Duodenal mucosa (tissue), 2 donors: ENCODE results near the gene PTPRN2.

Source experiments
- H3K27ac ChIP-seq: one replicate; pipeline ENCODE4 v1.7.0; 2013; ENCODE audit warnings: low read depth, low read length
- H3K27me3 ChIP-seq, 2 donors: one replicate each; pipeline ENCODE4 v1.7.0; 2013; ENCODE audit warnings: low read length in 2 of 2, control low read depth in 1 of 2; ENCODE audit not compliant: insufficient read depth in 2 of 2, control insufficient read depth in 1 of 2
- H3K36me3 ChIP-seq, 2 donors: one replicate each; pipeline ENCODE4 v1.7.0; 2013; ENCODE audit warnings: low read length in 2 of 2, control low read depth in 1 of 2; ENCODE audit not compliant: insufficient read depth in 2 of 2, control insufficient read depth in 1 of 2
- H3K4me1 ChIP-seq, 2 donors: one replicate each; pipeline ENCODE4 v1.7.0; 2013; ENCODE audit warnings: low read length in 2 of 2, control low read depth in 1 of 2; ENCODE audit not compliant: insufficient read depth in 2 of 2, control insufficient read depth in 1 of 2
- H3K4me3 ChIP-seq, 2 donors: one replicate each; pipeline ENCODE4 v1.7.0; 2013; ENCODE audit warnings: low read length in 2 of 2, low read depth in 1 of 2
- H3K9ac ChIP-seq, 2 donors: one replicate each; pipeline ENCODE4 v1.7.0; 2013; ENCODE audit warnings: low read length in 2 of 2, low read depth in 1 of 2
- H3K9me3 ChIP-seq, 2 donors: one replicate each; pipeline ENCODE4 v1.7.0; 2013; ENCODE audit warnings: low read length in 2 of 2, control low read depth in 1 of 2; ENCODE audit not compliant: control insufficient read depth in 1 of 2

PTPRN2 gene

DNA sequence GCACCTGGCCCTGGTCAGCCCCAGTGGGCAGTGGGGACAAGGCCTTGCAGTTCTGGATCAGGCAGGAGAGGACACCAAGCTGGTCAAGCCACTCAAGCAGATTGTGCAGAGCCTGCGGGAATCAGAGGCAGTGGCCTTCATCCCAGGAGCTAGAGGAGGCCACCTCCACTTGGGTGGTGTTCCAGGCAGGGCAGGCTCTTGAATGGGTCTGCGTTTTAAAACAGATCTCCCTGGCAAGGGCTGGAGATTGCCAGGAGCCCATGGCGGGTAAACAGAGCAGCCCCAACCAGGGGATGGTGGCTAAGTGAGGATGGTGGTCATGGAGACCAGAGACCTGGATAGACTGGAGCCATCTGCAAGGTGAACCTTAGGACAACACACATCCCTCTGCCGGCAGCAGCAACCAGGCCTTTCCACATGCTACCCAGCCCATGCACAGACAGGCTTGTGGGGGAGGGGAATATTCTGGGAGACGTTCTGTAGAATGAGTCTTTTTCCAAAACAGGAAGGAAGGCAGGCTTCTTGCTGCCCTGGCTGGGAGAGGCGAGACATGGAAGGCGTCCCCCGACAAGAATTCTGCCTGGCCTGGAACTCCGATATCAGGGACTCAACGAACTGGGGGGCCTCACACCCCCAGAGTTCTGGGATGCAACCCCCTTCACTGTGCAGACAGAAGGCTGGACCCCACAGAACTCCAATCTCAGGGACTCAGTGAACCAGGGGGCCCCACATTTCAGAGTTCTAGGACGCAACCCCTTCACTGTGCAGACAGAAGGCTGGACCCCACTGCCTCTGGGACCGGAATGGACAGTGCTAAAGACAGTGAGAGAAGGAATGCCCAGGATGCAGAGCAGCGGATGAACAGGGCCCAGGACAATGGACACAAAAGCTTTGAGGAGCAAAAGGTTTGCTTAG is 264.8 kb downstream of the PTPRN2 start:
- no peak overlapping the region for H3K9ac ChIP-seq
- H3K9me3 ChIP-seq, result peaks cover 0 to 5% of the 10 kb centered on the region in 2 donors
- no peaks in the 10 kb centered on the region for H3K27me3 ChIP-seq
- H3K4me3 ChIP-seq, result no peak overlapping the region
- H3K27ac ChIP-seq, result no peak overlapping the region
- no peaks in the 10 kb centered on the region for H3K36me3 ChIP-seq
- no peaks in the 10 kb centered on the region for H3K4me1 ChIP-seq

DNA sequence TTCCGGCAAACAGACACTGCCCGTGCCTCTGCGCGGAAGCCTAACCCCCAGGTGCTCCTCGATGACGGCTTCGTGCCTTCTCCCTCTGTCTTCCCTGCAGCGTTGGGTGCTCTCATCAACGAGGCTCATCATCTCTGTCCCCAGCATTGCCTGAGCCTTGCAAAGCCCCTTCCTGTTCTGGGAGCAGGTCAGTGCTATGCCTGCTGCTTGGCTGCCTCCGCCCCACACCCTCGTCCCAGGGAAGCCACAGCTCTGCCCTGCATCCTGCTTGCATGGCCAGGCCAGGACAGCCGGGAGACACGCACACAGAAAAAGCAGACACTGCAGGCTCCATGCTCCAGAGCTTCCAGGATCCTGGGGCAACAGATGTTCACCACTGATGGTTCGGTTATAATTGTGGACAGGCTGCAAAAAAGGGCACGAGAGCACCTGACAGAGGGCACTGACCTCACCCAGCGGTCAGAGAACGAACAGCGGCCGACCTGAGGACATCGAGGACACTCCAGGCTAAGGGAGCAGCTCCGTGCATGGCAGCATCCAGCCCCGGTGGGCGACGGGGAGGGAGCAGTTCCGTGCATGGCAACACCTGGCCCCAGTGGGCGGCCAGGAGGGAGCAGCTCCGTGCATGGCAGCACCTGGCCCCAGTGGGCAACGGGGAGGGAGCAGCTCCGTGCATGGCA is 265.5 kb downstream of the PTPRN2 start:
- Histone ChIP-seq H3K4me1 (no peaks in the 10 kb centered on the region), H3K27ac (no peak overlapping the region), H3K27me3 (no peaks in the 10 kb centered on the region), H3K9me3 (peaks cover 0 to 5% of the 10 kb centered on the region in 2 donors), H3K9ac (no peak overlapping the region), H3K36me3 (no peaks in the 10 kb centered on the region), H3K4me3 (no peak overlapping the region)

DNA sequence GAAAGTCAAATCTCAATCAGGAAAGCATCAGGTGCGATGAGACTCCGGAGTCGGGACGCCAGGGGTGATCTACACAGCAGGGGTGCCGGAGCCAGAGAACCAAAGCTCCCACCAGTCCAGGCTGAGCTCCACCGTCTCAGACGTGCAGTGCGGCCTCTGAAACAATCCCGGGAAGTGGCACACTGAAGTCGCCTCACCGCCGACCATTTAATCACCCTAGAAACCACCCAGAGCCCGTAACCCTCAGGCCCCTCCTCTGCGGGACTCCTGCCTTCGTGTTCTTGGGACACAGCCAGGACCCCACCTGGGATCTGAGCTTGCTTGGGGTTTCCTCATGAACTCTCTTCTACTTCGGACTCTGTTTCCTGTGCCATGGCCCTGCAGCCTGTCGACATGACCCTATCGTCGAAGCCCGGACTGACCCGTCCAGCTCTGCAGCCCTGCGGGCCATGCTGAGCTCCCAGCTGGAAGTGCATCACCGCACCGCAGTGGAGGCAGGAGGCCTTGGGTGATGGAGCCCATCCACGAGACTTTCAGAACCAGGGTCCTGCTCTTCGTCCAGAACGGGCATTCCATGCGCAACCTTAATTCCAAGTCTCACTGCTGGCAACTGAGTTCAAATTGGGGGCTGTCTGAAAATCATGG is 266.4 kb downstream of the PTPRN2 start:
- H3K27me3 ChIP-seq, result no peaks in the 10 kb centered on the region

DNA sequence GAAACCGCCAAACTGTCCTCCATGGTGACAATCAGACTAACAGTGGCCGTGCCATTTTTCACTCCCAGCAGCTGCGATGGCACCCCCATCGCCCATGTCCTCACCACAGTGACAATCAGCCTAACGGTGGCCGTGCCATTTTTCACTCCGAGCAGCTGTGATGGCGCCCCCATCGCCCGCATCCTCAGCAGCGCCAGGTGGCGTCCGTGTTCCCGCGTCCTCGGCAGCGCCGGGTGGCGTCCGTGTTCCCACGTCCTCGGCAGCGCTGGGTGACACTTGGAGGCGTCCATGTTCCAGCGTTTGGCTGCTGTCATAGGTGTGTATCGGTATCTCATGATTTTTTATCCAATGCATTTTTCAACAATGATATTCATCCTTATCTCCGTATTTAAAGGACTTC is 267.3 kb downstream of the PTPRN2 start:
- no peaks in the 10 kb centered on the region for H3K9me3 ChIP-seq
- H3K4me3 ChIP-seq, result no peak overlapping the region
- H3K4me1 ChIP-seq, result no peaks in the 10 kb centered on the region
- H3K9ac ChIP-seq, result no peak overlapping the region
- H3K27ac ChIP-seq, result no peak overlapping the region
- no peaks in the 10 kb centered on the region for H3K27me3 ChIP-seq
- no peaks in the 10 kb centered on the region for H3K36me3 ChIP-seq

More for the DNA sequence above, 266.4 kb downstream of the PTPRN2 start:
- Histone ChIP-seq H3K9me3 (no peaks in the 10 kb centered on the region), H3K9ac (no peak overlapping the region), H3K36me3 (no peaks in the 10 kb centered on the region), H3K4me1 (no peaks in the 10 kb centered on the region), H3K27ac (no peak overlapping the region), H3K4me3 (no peak overlapping the region)

DNA sequence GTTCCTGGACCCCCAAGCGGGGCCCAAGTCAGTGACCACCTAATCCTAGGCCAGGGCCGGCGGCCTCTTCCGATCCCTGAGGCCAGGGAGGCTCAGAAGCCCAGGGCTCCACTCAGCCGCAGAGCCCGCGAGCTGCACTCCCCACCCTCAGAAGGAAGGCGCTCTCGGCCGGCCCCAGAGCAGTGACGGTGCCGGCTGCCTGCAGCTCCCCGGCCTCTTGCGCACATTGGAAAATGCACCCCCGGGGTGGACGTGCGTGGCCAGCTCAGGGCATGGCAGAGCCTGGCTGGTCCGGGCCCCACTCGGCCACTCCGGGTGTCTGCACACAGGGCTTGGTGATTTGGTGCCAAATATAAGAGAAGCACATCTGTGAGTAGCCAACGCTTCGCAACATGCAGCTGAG is 269.1 kb downstream of the PTPRN2 start:
- Histone ChIP-seq H3K36me3 (no peaks in the 10 kb centered on the region), H3K9me3 (no peaks in the 10 kb centered on the region), H3K27ac (no peak overlapping the region), H3K9ac (no peak overlapping the region), H3K4me3 (no peak overlapping the region), H3K27me3 (no peaks in the 10 kb centered on the region), H3K4me1 (no peaks in the 10 kb centered on the region)

DNA sequence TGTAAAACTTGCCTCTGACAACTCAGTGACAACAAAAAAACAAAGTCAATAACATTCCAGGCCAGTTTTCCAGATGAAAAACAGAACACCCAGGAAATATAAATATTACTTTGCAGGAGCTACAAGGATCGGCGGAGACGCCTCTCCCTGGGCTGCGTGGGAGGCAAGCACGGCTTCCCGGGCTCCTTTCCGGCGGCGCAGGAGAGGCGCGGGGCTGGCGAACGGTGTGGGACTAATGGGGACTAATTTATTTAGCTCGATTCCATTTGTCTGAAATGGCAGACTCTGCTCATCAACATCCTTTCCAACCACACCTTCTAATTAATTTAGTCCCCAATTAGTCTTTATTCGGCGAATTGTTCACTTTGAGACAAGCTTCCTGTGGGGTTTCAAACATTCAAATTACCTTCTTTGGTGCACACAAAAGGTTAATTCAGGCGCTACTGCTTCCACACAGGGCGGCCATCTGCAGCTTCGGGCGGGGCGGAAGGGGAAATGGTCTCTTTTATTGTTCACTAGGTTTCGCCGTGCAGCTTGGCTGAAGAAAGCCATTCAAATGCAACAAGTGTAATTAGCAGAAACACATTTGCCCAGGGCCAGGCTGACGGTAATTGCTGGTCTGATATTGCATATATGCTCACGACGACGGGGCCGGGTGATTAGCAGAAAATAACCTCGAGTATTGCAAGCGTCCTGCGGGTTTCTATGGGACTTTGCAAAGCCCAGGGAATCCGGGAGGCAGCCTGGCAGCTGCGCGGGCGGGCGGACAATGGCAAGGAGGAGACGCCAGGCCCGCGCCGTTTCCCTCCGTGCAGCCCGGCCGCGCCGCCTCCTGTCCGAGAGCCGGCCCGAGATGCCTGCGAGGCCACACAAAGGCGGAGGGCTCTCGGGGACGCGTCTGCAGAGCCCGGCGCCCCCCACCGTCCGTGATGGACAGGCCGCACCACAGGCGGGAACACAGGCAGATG is 270.1 kb downstream of the PTPRN2 start:
- peaks cover 5 to 10% of the 10 kb centered on the region in 2 donors for H3K9me3 ChIP-seq
- H3K27me3 ChIP-seq, result no peaks in the 10 kb centered on the region
- no peaks in the 10 kb centered on the region for H3K4me1 ChIP-seq
- no peak overlapping the region for H3K4me3 ChIP-seq
- H3K27ac ChIP-seq, result no peak overlapping the region
- H3K9ac ChIP-seq, result no peak overlapping the region
- H3K36me3 ChIP-seq, result no peaks in the 10 kb centered on the region

DNA sequence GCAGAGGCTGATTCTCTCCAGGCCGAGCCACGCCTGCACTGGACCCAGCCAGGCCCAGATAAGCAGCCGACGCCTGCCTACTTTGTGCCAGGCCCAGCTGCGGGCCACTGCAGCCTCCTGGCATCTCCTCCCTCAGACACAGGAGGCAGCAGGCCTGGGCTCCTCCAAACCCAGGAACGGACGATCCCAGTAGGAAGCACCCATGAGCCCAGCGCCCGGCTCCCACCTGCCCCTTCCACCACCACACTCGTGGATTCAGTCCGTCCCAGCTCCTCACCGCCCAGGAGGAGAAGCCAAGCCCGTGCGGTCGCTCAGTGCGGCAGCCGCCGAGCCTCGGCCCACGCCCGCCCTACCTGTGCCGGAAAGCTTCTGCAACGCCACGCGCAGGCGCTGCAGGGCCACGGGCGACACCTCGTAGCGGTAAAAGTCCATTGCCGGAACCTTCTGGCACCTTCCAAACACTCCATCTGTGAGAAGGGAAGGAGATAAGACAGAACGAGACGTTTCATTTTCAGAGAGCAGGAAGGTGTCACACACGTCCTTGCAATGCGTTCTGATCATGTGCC is 271.1 kb downstream of the PTPRN2 start:
- Histone ChIP-seq H3K9ac (no peak overlapping the region), H3K4me3 (no peak overlapping the region), H3K27ac (no peak overlapping the region), H3K4me1 (no peaks in the 10 kb centered on the region), H3K9me3 (peaks cover 11 to 20% of the 10 kb centered on the region in 2 donors), H3K36me3 (no peaks in the 10 kb centered on the region), H3K27me3 (no peaks in the 10 kb centered on the region)

DNA sequence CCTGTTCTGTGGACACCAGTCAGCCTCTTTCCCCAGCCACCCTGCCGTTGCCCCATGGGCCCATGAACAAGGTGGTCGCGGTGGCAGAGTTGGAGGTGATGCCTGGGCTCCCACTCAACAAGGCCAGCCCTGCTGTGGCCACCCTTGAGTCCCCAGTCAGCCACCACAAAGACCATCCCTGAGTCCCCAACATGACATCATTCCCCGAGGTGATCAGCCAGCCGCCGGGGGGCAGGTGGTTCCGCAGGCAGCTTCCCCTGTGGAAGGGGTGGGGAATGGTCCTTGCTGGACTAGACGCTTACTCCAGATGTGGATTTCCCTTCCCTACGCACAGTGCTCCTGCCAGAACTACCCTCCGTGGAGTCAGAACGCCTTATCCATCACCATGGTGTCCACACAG is 271.7 kb downstream of the PTPRN2 start:
- Histone ChIP-seq H3K27ac (no peak overlapping the region), H3K9me3 (peaks cover 13 to 22% of the 10 kb centered on the region in 2 donors), H3K4me3 (no peak overlapping the region), H3K36me3 (no peaks in the 10 kb centered on the region), H3K9ac (no peak overlapping the region), H3K27me3 (no peaks in the 10 kb centered on the region), H3K4me1 (no peaks in the 10 kb centered on the region)

DNA sequence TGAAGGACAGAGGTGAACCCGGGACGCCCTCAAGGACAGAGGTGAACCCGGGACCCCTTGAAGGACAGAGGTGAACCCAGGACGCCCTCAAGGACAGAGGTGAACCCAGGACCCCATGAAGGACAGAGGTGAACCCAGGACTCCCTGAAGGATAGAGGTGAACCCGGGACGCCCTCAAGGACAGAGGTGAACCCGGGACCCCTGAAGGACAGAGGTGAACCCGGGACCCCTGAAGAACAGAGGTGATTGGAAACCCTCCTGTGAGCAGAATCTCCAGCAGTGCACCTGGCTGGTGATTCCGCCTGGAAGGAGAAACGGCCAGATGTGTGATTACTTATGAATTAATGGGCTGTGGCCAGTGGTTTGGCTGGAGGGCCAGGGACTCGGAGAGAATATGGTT is 272.3 kb downstream of the PTPRN2 start:
- Histone ChIP-seq H3K9ac (no peak overlapping the region), H3K36me3 (no peaks in the 10 kb centered on the region), H3K27me3 (no peaks in the 10 kb centered on the region), H3K4me1 (no peaks in the 10 kb centered on the region), H3K4me3 (no peak overlapping the region), H3K27ac (no peak overlapping the region), H3K9me3 (peaks cover 13 to 22% of the 10 kb centered on the region in 2 donors)
